HL-60/S4 (cell line): ENCODE results near the gene SLC38A5.
"Not testable (repeated sequence)": the region's sequence is repeated elsewhere in the genome, so short reads cannot be mapped to it uniquely, and the experiment has no call there.

Experiments
- in situ Hi-C: fragments of 300-500 bp; cut with MboI; formaldehyde crosslinking; loops from 2 replicates; pipeline ENCODE4 v1.14.3; 2022; ENCODE audit warnings: low sequenced_read_pairs

The SLC38A5 gene

GRCh38 chrX:48411860-48412259, 58.2 kb downstream of the SLC38A5 start, which contains the start of gene SSX4B:
Gene SSX4B, minus strand, starts transcription at chrX:48411960. Its CDS starts 588 bp downstream, at chrX:48411372.
- in situ Hi-C loops, result not testable (repeated sequence)
